ENCODE data around the gene TEX2. TPM values are rescaled to one million over a fixed set of nuclear protein-coding genes. Genes with fewer than 3 reads are reported as not detected.

Gene TEX2
- total RNA-seq, 1 experiment from 2014 or later = 10.8 TPM

- TF ChIP-seq E2F5 (CRISPR knock-in tag; IDR thresholded peaks at IDR 0.05) (no peak), NFE2L1 (CRISPR knock-in tag; IDR thresholded peaks at IDR 0.05) (no peak), ZNF232 (CRISPR knock-in tag; IDR thresholded peaks at IDR 0.05) (no peak), JAZF1 (CRISPR knock-in tag; IDR thresholded peaks at IDR 0.05) (no peak)
- TF ChIP-seq, protein P1, sequence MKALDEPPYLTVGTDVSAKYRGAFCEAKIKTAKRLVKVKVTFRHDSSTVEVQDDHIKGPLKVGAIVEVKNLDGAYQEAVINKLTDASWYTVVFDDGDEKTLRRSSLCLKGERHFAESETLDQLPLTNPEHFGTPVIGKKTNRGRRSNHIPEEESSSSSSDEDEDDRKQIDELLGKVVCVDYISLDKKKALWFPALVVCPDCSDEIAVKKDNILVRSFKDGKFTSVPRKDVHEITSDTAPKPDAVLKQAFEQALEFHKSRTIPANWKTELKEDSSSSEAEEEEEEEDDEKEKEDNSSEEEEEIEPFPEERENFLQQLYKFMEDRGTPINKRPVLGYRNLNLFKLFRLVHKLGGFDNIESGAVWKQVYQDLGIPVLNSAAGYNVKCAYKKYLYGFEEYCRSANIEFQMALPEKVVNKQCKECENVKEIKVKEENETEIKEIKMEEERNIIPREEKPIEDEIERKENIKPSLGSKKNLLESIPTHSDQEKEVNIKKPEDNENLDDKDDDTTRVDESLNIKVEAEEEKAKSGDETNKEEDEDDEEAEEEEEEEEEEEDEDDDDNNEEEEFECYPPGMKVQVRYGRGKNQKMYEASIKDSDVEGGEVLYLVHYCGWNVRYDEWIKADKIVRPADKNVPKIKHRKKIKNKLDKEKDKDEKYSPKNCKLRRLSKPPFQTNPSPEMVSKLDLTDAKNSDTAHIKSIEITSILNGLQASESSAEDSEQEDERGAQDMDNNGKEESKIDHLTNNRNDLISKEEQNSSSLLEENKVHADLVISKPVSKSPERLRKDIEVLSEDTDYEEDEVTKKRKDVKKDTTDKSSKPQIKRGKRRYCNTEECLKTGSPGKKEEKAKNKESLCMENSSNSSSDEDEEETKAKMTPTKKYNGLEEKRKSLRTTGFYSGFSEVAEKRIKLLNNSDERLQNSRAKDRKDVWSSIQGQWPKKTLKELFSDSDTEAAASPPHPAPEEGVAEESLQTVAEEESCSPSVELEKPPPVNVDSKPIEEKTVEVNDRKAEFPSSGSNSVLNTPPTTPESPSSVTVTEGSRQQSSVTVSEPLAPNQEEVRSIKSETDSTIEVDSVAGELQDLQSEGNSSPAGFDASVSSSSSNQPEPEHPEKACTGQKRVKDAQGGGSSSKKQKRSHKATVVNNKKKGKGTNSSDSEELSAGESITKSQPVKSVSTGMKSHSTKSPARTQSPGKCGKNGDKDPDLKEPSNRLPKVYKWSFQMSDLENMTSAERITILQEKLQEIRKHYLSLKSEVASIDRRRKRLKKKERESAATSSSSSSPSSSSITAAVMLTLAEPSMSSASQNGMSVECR (CRISPR knock-in tag; IDR thresholded peaks at IDR 0.05; ENCODE audit: borderline replicate concordance) = no peak
Observed at GRCh38 chr17:64158831-64159590, 104.0 kb downstream of the TEX2 start (continued).

- DNase-seq (ENCODE audit: low spot score) (no peak), ATAC-seq (no peak)
- Mint-ChIP-seq H3K36me3 (no peaks in the 10 kb centered on the region), H3K4me3 (no peak overlapping the region), H3K4me1 (peaks cover 25% of the 10 kb centered on the region), H3K27ac (no peak overlapping the region), H3K9me3 (no peaks in the 10 kb centered on the region), H3K27me3 (ENCODE audit: low read depth) (no peaks in the 10 kb centered on the region)
- POLR2A ChIA-PET = no interaction called here
- CTCF ChIA-PET = interaction anchor here (2.2 kb wide), 1 partner anchor 95 kb away, joined by 5 read pairs; no protein-coding TSS in a partner anchor
- TF ChIP-seq IRF2 (CRISPR knock-in tag; IDR thresholded peaks at IDR 0.05; ENCODE audit: borderline replicate concordance, low read depth) = no peak
- no peak for TF ChIP-seq NFYB (CRISPR knock-in tag; conservative IDR thresholded peaks at IDR 0.05; ENCODE audit: low read depth)
- TF ChIP-seq, protein P2, sequence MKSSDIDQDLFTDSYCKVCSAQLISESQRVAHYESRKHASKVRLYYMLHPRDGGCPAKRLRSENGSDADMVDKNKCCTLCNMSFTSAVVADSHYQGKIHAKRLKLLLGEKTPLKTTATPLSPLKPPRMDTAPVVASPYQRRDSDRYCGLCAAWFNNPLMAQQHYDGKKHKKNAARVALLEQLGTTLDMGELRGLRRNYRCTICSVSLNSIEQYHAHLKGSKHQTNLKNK (CRISPR knock-in tag; IDR thresholded peaks at IDR 0.05) = no peak
- TF ChIP-seq, protein P3, sequence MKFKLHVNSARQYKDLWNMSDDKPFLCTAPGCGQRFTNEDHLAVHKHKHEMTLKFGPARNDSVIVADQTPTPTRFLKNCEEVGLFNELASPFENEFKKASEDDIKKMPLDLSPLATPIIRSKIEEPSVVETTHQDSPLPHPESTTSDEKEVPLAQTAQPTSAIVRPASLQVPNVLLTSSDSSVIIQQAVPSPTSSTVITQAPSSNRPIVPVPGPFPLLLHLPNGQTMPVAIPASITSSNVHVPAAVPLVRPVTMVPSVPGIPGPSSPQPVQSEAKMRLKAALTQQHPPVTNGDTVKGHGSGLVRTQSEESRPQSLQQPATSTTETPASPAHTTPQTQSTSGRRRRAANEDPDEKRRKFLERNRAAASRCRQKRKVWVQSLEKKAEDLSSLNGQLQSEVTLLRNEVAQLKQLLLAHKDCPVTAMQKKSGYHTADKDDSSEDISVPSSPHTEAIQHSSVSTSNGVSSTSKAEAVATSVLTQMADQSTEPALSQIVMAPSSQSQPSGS (CRISPR knock-in tag; IDR thresholded peaks at IDR 0.05; ENCODE audit: borderline replicate concordance, low read depth) = no peak
- TF ChIP-seq ATF6 (CRISPR knock-in tag; IDR thresholded peaks at IDR 0.05) = no peak
- TF ChIP-seq ESRRA (CRISPR knock-in tag; IDR thresholded peaks at IDR 0.05; ENCODE audit: borderline replicate concordance) = no peak
- TF ChIP-seq ZNF121 (CRISPR knock-in tag; IDR thresholded peaks at IDR 0.05) = no peak
- TF ChIP-seq, protein P4, sequence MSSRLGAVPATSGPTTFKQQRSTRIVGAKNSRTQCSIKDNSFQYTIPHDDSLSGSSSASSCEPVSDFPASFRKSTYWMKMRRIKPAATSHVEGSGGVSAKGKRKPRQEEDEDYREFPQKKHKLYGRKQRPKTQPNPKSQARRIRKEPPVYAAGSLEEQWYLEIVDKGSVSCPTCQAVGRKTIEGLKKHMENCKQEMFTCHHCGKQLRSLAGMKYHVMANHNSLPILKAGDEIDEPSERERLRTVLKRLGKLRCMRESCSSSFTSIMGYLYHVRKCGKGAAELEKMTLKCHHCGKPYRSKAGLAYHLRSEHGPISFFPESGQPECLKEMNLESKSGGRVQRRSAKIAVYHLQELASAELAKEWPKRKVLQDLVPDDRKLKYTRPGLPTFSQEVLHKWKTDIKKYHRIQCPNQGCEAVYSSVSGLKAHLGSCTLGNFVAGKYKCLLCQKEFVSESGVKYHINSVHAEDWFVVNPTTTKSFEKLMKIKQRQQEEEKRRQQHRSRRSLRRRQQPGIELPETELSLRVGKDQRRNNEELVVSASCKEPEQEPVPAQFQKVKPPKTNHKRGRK (CRISPR knock-in tag; IDR thresholded peaks at IDR 0.05; ENCODE audit: borderline replicate concordance) = no peak
- TF ChIP-seq PREB (CRISPR knock-in tag; IDR thresholded peaks at IDR 0.05; ENCODE audit: borderline replicate concordance) = no peak
- TF ChIP-seq CTCF (IDR thresholded peaks at IDR 0.05) = no peak
- no peak for TF ChIP-seq ZNF232 (CRISPR knock-in tag; IDR thresholded peaks at IDR 0.05)
- TF ChIP-seq TEAD1 (CRISPR knock-in tag; IDR thresholded peaks at IDR 0.05) = no peak
Observed at GRCh38 chr17:64158406-64158805, 104.7 kb downstream of the TEX2 start.

Data from WTC11 (cell line).